Activated CD8-positive, alpha-beta T cell treated with anti-CD3 and anti-CD28 coated beads for 36 hours (primary cell): ENCODE data around the gene DACH2. TPM values are rescaled to one million over a fixed set of nuclear protein-coding genes. Genes with fewer than 3 reads are reported as not detected.

Experiments
- ATAC-seq: fragments of 200-7000 bp; cut with Tn5 transposase; one replicate; pipeline ENCODE4 v1.10.0; 2021; ENCODE audit warnings: mild to moderate bottlenecking, moderate library complexity
- CTCF ChIA-PET: fragments of 350-600 bp; sonication (Branson Sonifier 250); formaldehyde crosslinking; loops from one replicate; lab custom pipeline; 2021; ENCODE audit warnings: antibody characterized with exemption; lab: Charles Lee
- POLR2A ChIA-PET: fragments of 350-600 bp; sonication (Branson Sonifier 250); formaldehyde crosslinking; loops from one replicate; lab custom pipeline; 2021; ENCODE audit warnings: antibody characterized with exemption; lab: Charles Lee
- DNase-seq: peaks from one replicate; pipeline ENCODE4 v3.0.0-alpha.2; 2020
- H3K27ac Mint-ChIP-seq: one replicate; pipeline ENCODE4 v1.8.0; 2021; ENCODE audit warnings: mild to moderate bottlenecking, mixed read lengths
- H3K27me3 Mint-ChIP-seq: one replicate; pipeline ENCODE4 v1.8.0; 2021; ENCODE audit warnings: mixed read lengths
- H3K36me3 Mint-ChIP-seq: one replicate; pipeline ENCODE4 v1.8.0; 2021; ENCODE audit warnings: low read depth, mixed read lengths
- H3K4me1 Mint-ChIP-seq: one replicate; pipeline ENCODE4 v1.8.0; 2021; ENCODE audit warnings: low read depth, mixed read lengths
- H3K4me3 Mint-ChIP-seq: one replicate; pipeline ENCODE4 v1.8.0; 2021; ENCODE audit warnings: mild to moderate bottlenecking, moderate library complexity, mixed read lengths
- H3K9me3 Mint-ChIP-seq: one replicate; pipeline ENCODE4 v1.8.0; 2021; ENCODE audit warnings: mixed read lengths
- intact Hi-C: fragments of 100-400 bp; cut with micrococcal nuclease; formaldehyde crosslinking; loops from one replicate; pipeline ENCODE4 v1.10.0; 2022
- total RNA-seq, 2 experiments: library from RNA; stranded (reverse); gene quantifications; one replicate each; pipeline ENCODE4 v1.2.3, GENCODE V29; 2021
- TF ChIP-seq, protein P1 (sequence below): fragments of 200-600 bp; IDR thresholded peaks from one replicate; pipeline ENCODE4 v1.8.0; 2022; ENCODE audit warnings: antibody characterized with exemption, mild to moderate bottlenecking

Gene DACH2
- total RNA-seq, 2 experiments from 2014 or later = not detected

GRCh38 chrX:86370927-86371326, 222.7 kb downstream of the DACH2 start:
- TF ChIP-seq, protein P1, sequence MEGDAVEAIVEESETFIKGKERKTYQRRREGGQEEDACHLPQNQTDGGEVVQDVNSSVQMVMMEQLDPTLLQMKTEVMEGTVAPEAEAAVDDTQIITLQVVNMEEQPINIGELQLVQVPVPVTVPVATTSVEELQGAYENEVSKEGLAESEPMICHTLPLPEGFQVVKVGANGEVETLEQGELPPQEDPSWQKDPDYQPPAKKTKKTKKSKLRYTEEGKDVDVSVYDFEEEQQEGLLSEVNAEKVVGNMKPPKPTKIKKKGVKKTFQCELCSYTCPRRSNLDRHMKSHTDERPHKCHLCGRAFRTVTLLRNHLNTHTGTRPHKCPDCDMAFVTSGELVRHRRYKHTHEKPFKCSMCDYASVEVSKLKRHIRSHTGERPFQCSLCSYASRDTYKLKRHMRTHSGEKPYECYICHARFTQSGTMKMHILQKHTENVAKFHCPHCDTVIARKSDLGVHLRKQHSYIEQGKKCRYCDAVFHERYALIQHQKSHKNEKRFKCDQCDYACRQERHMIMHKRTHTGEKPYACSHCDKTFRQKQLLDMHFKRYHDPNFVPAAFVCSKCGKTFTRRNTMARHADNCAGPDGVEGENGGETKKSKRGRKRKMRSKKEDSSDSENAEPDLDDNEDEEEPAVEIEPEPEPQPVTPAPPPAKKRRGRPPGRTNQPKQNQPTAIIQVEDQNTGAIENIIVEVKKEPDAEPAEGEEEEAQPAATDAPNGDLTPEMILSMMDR = no peak
- no peak for ATAC-seq
- Mint-ChIP-seq H3K4me1 (no peaks in the 10 kb centered on the region), H3K27me3 (no peaks in the 10 kb centered on the region), H3K27ac (no peak overlapping the region), H3K9me3 (no peaks in the 10 kb centered on the region), H3K4me3 (no peak overlapping the region), H3K36me3 (no peaks in the 10 kb centered on the region)
- CTCF ChIA-PET = no interaction called here
- POLR2A ChIA-PET = no interaction called here
- DNase-seq = no peak
- intact Hi-C loops = no loop called here

DNA sequence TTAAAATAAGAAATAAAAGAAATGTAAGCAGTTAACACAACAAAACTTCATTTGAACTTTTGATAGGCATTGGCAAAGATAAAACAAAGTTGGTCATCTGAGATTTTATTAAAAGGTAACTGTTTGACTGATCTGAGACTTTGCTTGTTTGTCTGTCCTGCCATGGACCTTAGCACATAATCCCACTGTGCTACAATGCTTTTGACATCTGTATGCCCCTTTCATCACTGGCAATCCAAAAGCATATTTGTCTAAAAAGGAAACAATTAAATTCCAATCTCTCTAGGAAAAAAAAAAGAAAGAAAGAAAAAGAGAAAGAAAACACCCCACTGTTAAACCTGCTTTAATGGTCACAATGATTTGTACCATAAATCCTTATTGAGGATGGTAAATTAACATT, 231.0 kb downstream of the DACH2 start:
- ATAC-seq = no peak
- Mint-ChIP-seq H3K27me3 (no peaks in the 10 kb centered on the region), H3K4me1 (no peaks in the 10 kb centered on the region), H3K9me3 (no peaks in the 10 kb centered on the region), H3K36me3 (no peaks in the 10 kb centered on the region), H3K4me3 (no peak overlapping the region), H3K27ac (no peak overlapping the region)
- TF ChIP-seq, protein P1 = no peak
- no peak for DNase-seq
- POLR2A ChIA-PET = no interaction called here
- CTCF ChIA-PET = no interaction called here
- intact Hi-C loops = no loop called here

DNA sequence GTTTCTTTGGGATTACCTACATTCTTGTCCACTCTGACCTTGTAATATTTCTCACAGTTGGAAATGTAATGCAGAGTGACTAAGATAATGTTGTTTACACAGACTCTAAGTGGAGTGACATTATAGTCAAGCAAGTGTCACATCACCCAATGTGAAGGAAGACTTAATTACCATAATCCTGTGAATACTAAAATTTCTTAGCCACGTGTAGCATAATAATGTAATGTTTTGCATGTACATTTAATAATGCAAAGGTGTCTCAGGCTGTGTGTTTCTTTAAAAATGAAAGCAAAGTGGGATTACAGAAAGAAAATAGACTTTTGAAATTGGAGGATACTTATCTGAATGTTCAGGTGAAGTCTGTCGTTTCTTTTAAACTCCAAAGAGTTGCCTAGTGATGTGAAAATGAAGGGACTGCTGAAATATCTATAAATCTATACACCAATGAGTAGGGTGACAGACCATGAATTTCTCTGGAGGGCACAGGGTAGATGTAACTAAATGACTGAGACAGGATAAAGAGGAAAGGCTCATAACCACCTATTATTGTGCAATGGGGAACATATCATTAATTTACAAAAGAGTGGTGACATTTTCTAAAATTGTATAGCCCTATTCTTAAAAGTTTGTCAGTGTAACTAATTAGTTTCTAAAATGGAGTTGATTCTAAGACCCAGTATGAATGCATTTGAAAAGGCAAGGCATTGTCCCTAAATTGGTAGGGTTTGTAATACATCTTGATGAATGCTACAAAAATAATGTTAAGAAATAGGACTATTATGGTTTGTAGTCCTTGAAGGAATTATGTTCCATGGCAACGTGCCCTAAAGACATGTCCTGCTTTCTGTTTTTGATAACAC, 235.7 kb downstream of the DACH2 start:
- H3K27ac Mint-ChIP-seq = no peak overlapping the region
- no peaks in the 10 kb centered on the region for H3K4me1 Mint-ChIP-seq
- CTCF ChIA-PET = no interaction called here
- H3K4me3 Mint-ChIP-seq = no peak overlapping the region
- H3K27me3 Mint-ChIP-seq = no peaks in the 10 kb centered on the region
- TF ChIP-seq, protein P1 = no peak
- H3K9me3 Mint-ChIP-seq = no peaks in the 10 kb centered on the region
- no peaks in the 10 kb centered on the region for H3K36me3 Mint-ChIP-seq
- intact Hi-C loops = no loop called here
- DNase-seq (no peak), ATAC-seq (no peak)
- POLR2A ChIA-PET = no interaction called here

DNA sequence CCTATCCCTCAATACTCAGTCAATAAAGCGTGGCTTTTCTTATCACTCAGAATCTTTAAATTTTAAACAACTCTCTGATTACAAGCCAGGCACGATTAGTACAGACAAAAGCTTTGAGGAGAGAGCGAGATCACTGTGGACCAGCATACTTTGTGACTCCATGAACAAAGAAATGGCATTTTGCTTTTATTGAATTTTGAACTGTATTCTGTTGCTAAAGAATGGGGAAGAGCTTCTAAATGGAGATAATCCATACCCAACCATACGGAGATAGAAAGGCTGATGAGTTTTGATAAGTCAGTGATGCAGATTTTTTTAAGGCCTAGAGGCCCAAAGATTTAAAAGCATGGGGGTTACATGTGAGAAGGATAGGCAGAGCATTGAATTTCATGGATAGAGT, 259.1 kb downstream of the DACH2 start:
- H3K9me3 Mint-ChIP-seq = no peaks in the 10 kb centered on the region
- ATAC-seq (no peak), DNase-seq (no peak)
- intact Hi-C loops = no loop called here
- POLR2A ChIA-PET = no interaction called here
- H3K4me1 Mint-ChIP-seq = no peaks in the 10 kb centered on the region
- CTCF ChIA-PET = no interaction called here
- no peaks in the 10 kb centered on the region for H3K36me3 Mint-ChIP-seq
- TF ChIP-seq, protein P1 = no peak
- no peaks in the 10 kb centered on the region for H3K27me3 Mint-ChIP-seq
- no peak overlapping the region for H3K4me3 Mint-ChIP-seq
- no peak overlapping the region for H3K27ac Mint-ChIP-seq

GRCh38 chrX:86421771-86422170, 273.5 kb downstream of the DACH2 start:
- ChIA-PET CTCF (no interaction called here), POLR2A (no interaction called here)
- TF ChIP-seq, protein P1 = no peak
- Mint-ChIP-seq H3K9me3 (no peaks in the 10 kb centered on the region), H3K27ac (no peak overlapping the region), H3K4me1 (no peaks in the 10 kb centered on the region), H3K36me3 (no peaks in the 10 kb centered on the region), H3K27me3 (no peaks in the 10 kb centered on the region), H3K4me3 (no peak overlapping the region)
- no peak for ATAC-seq
- intact Hi-C loops = no loop called here
- DNase-seq = no peak
